Effector CD8-positive, alpha-beta T cell (primary cell): ENCODE measurements around the gene ATP6V1G2.

Source experiments
- DNase-seq: peaks from one replicate; lab custom pipeline; 2025; lab: John Stamatoyannopoulos, UW

The ATP6V1G2 gene

GRCh38 chr6:31575952-31576685, 29.7 kb upstream of the ATP6V1G2 start:
- DNase-seq = no peak

- DNase-seq = no peak
Measured at GRCh38 chr6:31575335-31575901, 29.0 kb upstream of the ATP6V1G2 start, which contains the start of gene TNF. Gene TNF (plus strand): TSS chr6:31575565. CDS start chr6:31575742, 177 bp downstream.

GRCh38 chr6:31574106-31575061, 28.0 kb upstream of the ATP6V1G2 start:
- DNase-seq = no peak

GRCh38 chr6:31573239-31574105, 27.1 kb upstream of the ATP6V1G2 start:
- no peak for DNase-seq

GRCh38 chr6:31572041-31572911, 25.9 kb upstream of the ATP6V1G2 start, which contains the start of gene LTA:
Gene LTA (plus strand): TSS chr6:31572289. CDS start chr6:31572743, 454 bp downstream.
- DNase-seq = peak; percentile 58

- no peak for DNase-seq
Measured at GRCh38 chr6:31569861-31570536, 23.6 kb upstream of the ATP6V1G2 start.

GRCh38 chr6:31568537-31568961, 22.1 kb upstream of the ATP6V1G2 start:
- DNase-seq = peak; percentile 34

GRCh38 chr6:31567531-31568370, 21.3 kb upstream of the ATP6V1G2 start:
- DNase-seq = no peak

GRCh38 chr6:31560697-31561058, 14.3 kb upstream of the ATP6V1G2 start:
- no peak for DNase-seq

- no peak for DNase-seq
Measured at GRCh38 chr6:31559958-31560696, 13.7 kb upstream of the ATP6V1G2 start.

- DNase-seq = no peak
Measured at GRCh38 chr6:31559606-31559957, 13.2 kb upstream of the ATP6V1G2 start.

- DNase-seq = peak; percentile 21
Measured at GRCh38 chr6:31558631-31559500, 12.5 kb upstream of the ATP6V1G2 start.

- no peak for DNase-seq
Measured at GRCh38 chr6:31558318-31558625, 11.9 kb upstream of the ATP6V1G2 start.

- DNase-seq = no peak
Measured at GRCh38 chr6:31557443-31558317, 11.3 kb upstream of the ATP6V1G2 start.

GRCh38 chr6:31556307-31556706, 9.9 kb upstream of the ATP6V1G2 start:
- DNase-seq = no peak

GRCh38 chr6:31551371-31551770, 5.0 kb upstream of the ATP6V1G2 start:
- DNase-seq = peak; percentile 30

GRCh38 chr6:31548544-31548873, 2.1 kb upstream of the ATP6V1G2 start:
- no peak for DNase-seq
